Activated gamma-delta T cell treated with Interleukin-2 at 50 U/mL for 16 hours (primary cell): ENCODE data around the gene FBXL20.
A peak's percentile ranks its signal among the peaks of the same experiment; 100 is the strongest.
"Not testable (repeated sequence)": the region's sequence is repeated elsewhere in the genome, so short reads cannot be mapped to it uniquely, and the experiment has no call there.

Source experiments
- DNase-seq: peaks from one replicate; pipeline ENCODE4 v3.0.0-alpha.2; 2020

FBXL20 gene

GRCh38 chr17:39325528-39326240 lies 75.7 kb downstream of the FBXL20 start:
- no peak for DNase-seq

DNA sequence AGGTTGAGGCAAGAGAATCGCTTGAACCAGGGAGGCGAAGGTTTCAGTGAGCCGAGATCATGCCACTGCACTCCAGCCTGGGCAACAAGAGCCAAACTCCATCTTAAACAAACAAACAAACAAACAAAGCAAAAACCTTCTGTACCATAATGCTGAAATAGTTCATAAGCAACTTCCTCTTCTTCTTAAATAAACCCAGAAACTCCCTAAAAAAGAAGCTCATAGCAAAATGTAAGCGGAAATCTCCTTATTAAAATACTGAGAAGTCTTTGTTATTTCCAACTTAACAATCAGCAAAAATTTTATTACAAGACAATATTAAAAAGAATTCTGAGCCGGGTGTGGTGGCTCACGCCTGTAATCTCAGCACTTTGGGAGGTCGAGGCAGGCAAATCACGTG lies 82.8 kb downstream of the FBXL20 start:
- DNase-seq = no peak

DNA sequence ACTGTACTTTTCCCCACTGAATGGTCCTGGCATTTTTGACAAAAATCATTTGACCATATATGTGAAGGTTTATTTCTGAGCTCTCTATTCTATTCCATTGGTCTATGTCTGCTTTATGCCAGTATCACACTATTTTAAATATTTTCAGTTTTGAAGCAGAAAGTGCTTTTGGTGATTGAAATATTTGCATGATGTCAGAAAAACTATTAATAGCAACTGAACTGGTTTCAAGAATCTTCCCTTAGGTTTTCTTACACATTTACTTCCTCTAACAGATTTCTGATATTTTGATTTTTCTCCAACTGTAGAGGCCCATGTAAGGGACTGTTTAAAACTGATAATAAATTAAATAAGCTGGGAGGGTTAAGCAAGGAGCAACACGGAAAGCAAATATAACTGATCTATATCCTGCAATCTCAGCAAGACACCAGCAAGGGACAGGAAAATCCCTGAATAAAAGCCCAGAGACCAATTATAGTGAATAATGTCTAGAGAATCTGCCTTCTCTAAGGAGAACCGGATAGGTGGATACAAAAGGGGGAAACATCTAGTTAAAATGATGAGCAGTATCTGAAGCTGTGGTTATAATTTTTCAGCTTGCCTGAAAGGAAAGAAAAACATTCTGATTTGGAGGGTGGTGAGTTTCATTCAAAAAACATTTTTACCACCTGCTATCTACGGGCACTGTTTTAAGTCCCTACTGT lies 94.8 kb downstream of the FBXL20 start:
- no peak for DNase-seq

- no peak for DNase-seq
Measured at GRCh38 chr17:39305978-39306377, 95.4 kb downstream of the FBXL20 start.

GRCh38 chr17:39304188-39304587 lies 97.2 kb downstream of the FBXL20 start:
- DNase-seq = no peak

DNA sequence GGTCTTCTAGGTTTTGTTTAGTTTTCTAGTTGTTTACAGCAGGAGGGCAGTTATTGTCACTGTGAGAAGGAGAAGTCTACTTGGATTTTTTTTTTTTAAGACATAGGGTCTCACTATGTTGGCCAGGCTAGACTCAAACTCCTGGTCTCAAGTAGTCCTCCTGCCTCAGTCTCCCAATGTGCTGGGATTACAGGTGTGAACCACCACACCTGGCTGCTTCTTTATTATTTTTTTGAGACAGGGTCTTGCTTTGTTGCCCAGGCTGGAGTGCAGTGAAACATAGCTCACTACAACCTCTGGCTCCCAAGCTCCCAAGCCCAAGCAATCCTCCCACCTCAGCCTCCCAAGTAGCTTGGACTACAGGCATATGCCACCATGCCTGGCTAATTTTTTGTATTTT lies 107.4 kb downstream of the FBXL20 start:
- DNase-seq = no peak

- not testable (repeated sequence) for DNase-seq
Measured at GRCh38 chr17:39292546-39292945, 108.9 kb downstream of the FBXL20 start.

- not testable (repeated sequence) for DNase-seq
Measured at GRCh38 chr17:39286513-39286912, 114.9 kb downstream of the FBXL20 start.

GRCh38 chr17:39284685-39285084 lies 116.7 kb downstream of the FBXL20 start:
- no peak for DNase-seq

DNA sequence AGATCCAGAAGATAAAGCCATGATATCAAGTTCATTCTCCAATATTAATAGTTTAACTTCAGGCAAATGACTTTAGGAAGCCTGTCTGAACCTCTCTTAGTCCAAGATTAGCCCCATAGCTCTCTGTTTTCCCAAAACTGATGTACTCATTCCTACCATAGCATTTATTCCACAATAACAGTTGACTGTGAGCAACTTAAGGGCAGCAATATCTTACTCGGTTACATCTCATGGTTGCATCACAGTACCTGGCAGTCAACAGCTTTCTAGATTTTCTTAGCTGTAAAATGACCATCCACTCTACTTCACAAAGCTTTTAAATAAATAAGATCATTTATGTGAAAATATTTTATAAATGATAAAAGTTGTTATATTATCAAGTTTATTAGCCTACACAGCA lies 117.5 kb downstream of the FBXL20 start:
- no peak for DNase-seq

DNA sequence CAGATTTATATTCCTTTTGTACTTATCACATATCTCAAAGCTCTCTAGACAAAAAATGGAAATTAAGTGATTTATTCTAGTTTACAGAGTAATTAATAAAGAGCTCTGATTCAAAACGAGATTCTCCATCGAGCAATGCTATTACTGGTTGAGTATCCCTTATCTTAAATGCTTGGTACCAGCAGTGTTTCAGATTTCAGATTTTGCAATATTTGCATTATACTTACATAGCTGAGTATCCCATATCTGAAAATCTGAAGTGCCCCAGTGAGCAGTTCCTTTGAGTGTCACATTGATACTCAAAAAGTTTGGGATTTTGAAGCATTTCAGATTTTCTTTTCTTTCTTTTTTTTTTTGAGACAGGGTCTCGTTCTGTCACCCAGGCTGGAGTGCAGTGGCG lies 118.3 kb downstream of the FBXL20 start:
- no peak for DNase-seq

- DNase-seq = no peak
Measured at GRCh38 chr17:39281806-39282205, 119.6 kb downstream of the FBXL20 start.

- DNase-seq = not testable (repeated sequence)
Measured at GRCh38 chr17:39278246-39278645, 123.2 kb downstream of the FBXL20 start.

DNA sequence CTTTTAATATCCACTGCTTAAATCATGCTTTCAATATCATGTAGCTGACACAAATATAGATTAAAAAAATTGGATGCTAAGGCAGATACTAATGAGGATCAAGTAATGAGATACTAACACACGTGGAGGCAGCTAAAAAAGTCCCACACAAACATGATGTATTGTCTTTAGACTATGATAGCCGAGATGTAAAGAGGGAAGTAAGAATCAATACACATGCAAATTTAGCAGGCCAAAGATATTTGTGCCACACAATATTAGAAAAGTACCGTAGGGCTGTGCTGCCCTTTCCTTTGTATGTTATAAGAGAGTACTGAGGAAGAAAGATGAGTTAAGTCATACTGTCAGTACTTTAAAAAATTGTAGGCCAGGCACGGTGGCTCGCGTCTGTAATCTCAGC lies 124.3 kb downstream of the FBXL20 start:
- no peak for DNase-seq

GRCh38 chr17:39276113-39276512 lies 125.3 kb downstream of the FBXL20 start:
- DNase-seq = no peak

- no peak for DNase-seq
Measured at GRCh38 chr17:39271546-39271945, 129.9 kb downstream of the FBXL20 start.

DNA sequence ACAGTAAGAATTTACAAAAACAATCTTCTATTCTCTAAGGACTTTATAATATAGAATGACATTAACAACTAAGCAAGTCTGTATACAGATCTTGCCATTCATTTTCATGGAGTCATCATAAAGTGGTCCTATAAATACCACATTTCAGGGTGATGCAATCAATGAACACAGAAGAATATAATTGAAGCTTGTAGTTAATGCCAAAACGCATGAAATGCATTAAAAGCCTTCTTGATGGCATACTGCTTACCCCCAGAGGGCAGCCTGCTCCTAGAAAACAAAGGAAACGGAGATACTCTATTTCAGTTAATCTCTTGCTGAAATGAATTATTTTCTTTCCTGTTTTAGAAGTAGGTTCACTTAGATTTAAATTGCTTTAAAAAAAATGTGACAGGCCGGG lies 130.5 kb downstream of the FBXL20 start:
- no peak for DNase-seq

DNA sequence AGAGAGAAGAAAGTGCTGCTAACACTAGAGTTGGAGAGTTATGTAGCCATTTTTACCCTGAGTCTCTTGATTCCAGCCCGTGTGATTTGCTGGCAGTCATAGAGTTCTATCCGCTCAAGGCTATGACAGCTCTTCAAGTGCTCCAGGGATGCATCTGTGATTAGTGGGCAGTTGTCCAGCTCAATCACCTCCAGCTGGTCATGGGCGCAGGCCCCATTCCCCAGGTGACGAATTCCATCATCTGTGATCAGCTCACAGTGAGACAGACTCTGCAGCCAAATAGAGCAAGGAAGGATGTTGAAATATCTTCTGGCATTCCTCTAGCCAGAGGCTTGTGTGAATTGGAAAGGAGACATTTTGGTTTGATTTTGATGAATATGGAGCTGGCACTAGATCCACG lies 137.3 kb downstream of the FBXL20 start:
- DNase-seq = no peak

- peak; percentile 10 for DNase-seq
Measured at GRCh38 chr17:39261286-39261685, 140.1 kb downstream of the FBXL20 start.

GRCh38 chr17:39252788-39253460 lies 148.5 kb downstream of the FBXL20 start:
- no peak for DNase-seq

DNA sequence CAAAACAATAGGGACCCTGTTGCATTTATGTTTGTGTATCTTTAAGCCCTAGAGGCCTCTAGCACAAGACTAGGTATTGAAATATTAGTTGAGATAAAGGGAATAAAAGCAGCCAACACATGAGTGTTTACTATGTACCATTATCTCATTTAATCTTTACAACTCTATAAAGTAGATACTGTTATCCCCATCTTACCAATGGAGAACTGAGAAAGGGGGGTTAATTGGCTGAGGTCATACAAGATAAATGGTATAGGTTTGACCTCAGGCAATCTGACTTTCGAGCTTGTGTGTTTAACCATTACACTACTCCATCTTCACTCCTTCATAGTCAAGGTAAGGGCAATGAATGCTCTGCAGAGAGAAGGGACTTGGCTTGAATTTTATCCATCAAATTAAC lies 149.4 kb downstream of the FBXL20 start:
- DNase-seq = no peak

- DNase-seq = not testable (repeated sequence)
Measured at GRCh38 chr17:39250076-39250475, 151.3 kb downstream of the FBXL20 start.

- no peak for DNase-seq
Measured at GRCh38 chr17:39246274-39246673, 155.2 kb downstream of the FBXL20 start.
